GM06990 (cell line): ENCODE results near the gene ALB.

Experiments used
- DNase-seq: peaks from one replicate; pipeline ENCODE4 v3.0.0-alpha.2; 2011; ENCODE audit not compliant: insufficient read length; ENCODE audit errors: extremely low read depth
- H3K27me3 ChIP-seq: replicated peaks from 2 replicates; pipeline ENCODE4 v1.6.0; 2011; ENCODE audit warnings: low read length; ENCODE audit not compliant: control insufficient read depth, insufficient read depth
- H3K36me3 ChIP-seq: 2 replicates; pipeline ENCODE4 v1.5.1; 2011; ENCODE audit warnings: low read length; ENCODE audit not compliant: control insufficient read depth, insufficient read depth
- H3K4me3 ChIP-seq: replicated peaks from 2 replicates; pipeline ENCODE4 v1.5.1; 2011; ENCODE audit warnings: low read depth, mild to moderate bottlenecking, control low read depth, low read length
- CTCF ChIP-seq: IDR thresholded peaks from 2 replicates; pipeline ENCODE4 v1.5.1; 2011; ENCODE audit warnings: low read length, control low read depth, mild to moderate bottlenecking, inconsistent platforms; ENCODE audit not compliant: insufficient read depth, poor library complexity, severe bottlenecking

ALB gene

GRCh38 chr4:73404457-73404856 lies 370 bp downstream of the ALB start:
- DNase-seq = no peak
- Histone ChIP-seq H3K4me3 (no peak overlapping the region), H3K36me3 (no peaks in the 10 kb centered on the region), H3K27me3 (no peaks in the 10 kb centered on the region)
- no peak for TF ChIP-seq CTCF

GRCh38 chr4:73405138-73405537 lies 1.1 kb downstream of the ALB start:
- Histone ChIP-seq H3K36me3 (no peaks in the 10 kb centered on the region), H3K27me3 (no peaks in the 10 kb centered on the region), H3K4me3 (no peak overlapping the region)
- no peak for DNase-seq
- TF ChIP-seq CTCF = no peak

GRCh38 chr4:73406548-73406875 lies 2.4 kb downstream of the ALB start:
- no peak for DNase-seq
- H3K36me3 ChIP-seq = no peaks in the 10 kb centered on the region
- H3K27me3 ChIP-seq = no peaks in the 10 kb centered on the region
- H3K4me3 ChIP-seq = no peak overlapping the region
- no peak for TF ChIP-seq CTCF

GRCh38 chr4:73407227-73407673 lies 3.2 kb downstream of the ALB start:
- no peak overlapping the region for H3K4me3 ChIP-seq
- no peaks in the 10 kb centered on the region for H3K36me3 ChIP-seq
- H3K27me3 ChIP-seq = no peaks in the 10 kb centered on the region
- TF ChIP-seq CTCF = no peak
- no peak for DNase-seq

- DNase-seq = no peak
- no peak overlapping the region for H3K4me3 ChIP-seq
- no peak for TF ChIP-seq CTCF
- no peaks in the 10 kb centered on the region for H3K27me3 ChIP-seq
- no peaks in the 10 kb centered on the region for H3K36me3 ChIP-seq
These were observed 4.2 kb downstream of the ALB start for GRCh38 chr4:73408181-73408867.
